Left lung (tissue), 10 donors: ENCODE results near the gene P2RY13. TPM values are rescaled to one million over a fixed set of nuclear protein-coding genes. Genes with fewer than 3 reads are reported as not detected.

Experiments
- ATAC-seq: fragments of 200-7000 bp; cut with Tn5 transposase; one replicate; pipeline ENCODE4 v1.9.1; 2020; ENCODE audit warnings: moderate library complexity
- DNase-seq, 4 donors: peaks; one replicate each; pipeline ENCODE4 v3.0.0-alpha.2; 2013 to 2020
- H3K27ac ChIP-seq, 2 donors: fragments of 200-600 bp; sonication (generic) in 1 of 2; one replicate each; pipeline versions ENCODE4 v1.5.0 to v1.8.0; 2020 to 2021
- H3K27me3 ChIP-seq, 2 donors: fragments of 200-600 bp; sonication (generic) in 1 of 2; one replicate each; pipeline versions ENCODE4 v1.5.0 to v1.8.0; 2020 to 2021
- H3K36me3 ChIP-seq, 2 donors: fragments of 200-600 bp; sonication (generic) in 1 of 2; one replicate each; pipeline versions ENCODE4 v1.5.0 to v1.8.0; 2020 to 2021
- H3K4me1 ChIP-seq, 2 donors: fragments of 200-600 bp; one replicate each; pipeline ENCODE4 v1.8.0; 2021
- H3K4me3 ChIP-seq, 2 donors: fragments of 200-600 bp; sonication (generic) in 1 of 2; one replicate each; pipeline versions ENCODE4 v1.5.0 to v1.8.0; 2020 to 2021; ENCODE audit warnings: mild to moderate bottlenecking in 1 of 2
- H3K9me3 ChIP-seq, 2 donors: fragments of 200-600 bp; sonication (generic) in 1 of 2; one replicate each; pipeline versions ENCODE4 v1.5.0 to v1.8.0; 2020 to 2021
- intact Hi-C, 2 donors: fragments of 100-400 bp; cut with DNase I; formaldehyde crosslinking; loops; one replicate each; pipeline versions ENCODE4 v1.11.2 to v1.14.2; 2022
- polyA plus RNA-seq, 6 donors: library from polyadenylated mRNA; unstranded; fragments of 120-200 nt; gene quantifications; one replicate each; pipeline ENCODE4 v1.2.1, GENCODE V29; 2013; ENCODE audit not compliant: insufficient read length in 6 of 6
- total RNA-seq, 2 donors: library from RNA; stranded (reverse); fragmentation: NEBNext Ultra II Directional; extraction: Animal tissue kit (Norgen Biotek cat#: 25700); gene quantifications; one replicate each; pipeline ENCODE4 v1.2.1, GENCODE V29; 2021
- TF ChIP-seq, protein P1 (sequence below), 2 donors: fragments of 200-600 bp; sonication (generic) in 1 of 2; IDR thresholded peaks; one replicate each; pipeline versions ENCODE4 v1.5.0 to v1.8.0; 2021; ENCODE audit warnings: antibody characterized with exemption in 2 of 2
- donor health status: DM: no; HTN: yes; CAD: no.
- donor health status: DM: no; HTN: no; CAD: no.

The P2RY13 gene
- total and polyA plus RNA-seq, 8 donors = 0.83 to 16.4 (median 1.5) TPM

DNA sequence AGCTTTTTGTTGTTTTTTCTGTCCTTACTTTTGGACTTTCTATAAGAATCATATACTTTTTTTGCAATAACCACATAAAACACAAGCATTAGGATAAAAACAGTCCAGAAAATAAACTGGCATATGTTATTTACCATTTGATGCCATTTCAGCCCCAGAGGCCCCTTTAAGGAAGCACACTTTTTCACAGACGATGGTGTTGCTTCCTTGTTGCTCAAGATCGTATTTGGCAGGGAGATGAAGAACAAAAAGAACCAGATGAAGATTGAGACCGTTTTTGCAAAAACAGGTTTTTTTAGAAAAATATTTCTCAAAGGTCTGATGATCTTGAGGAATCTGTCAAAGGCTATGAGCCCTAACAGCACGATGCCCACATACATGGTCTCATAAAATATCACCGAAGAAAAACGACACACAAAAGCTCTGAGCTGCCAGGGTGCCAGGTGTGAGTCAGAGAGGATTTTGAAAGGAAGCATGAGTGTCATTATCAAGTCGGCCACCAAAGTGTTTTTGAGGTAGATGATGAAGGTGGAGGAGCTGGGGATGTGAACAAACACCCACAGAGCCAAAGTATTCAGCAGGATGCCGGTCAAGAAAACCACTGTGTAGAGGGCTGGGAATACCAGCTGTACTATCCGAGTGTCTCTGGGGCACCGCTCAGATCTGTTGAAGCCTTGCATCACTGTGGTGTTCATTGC is 902 bp downstream of the P2RY13 start:
- Histone ChIP-seq H3K27me3 (no peaks in the 10 kb centered on the region), H3K4me1 (peaks cover 0 to 66% of the 10 kb centered on the region in 2 donors), H3K9me3 (no peaks in the 10 kb centered on the region), H3K4me3 (peak overlapping the region in 1 of 2 donors; percentile 40), H3K36me3 (no peaks in the 10 kb centered on the region), H3K27ac (peak overlapping the region in 1 of 2 donors; percentile 85)
- no peak for DNase-seq
- intact Hi-C loops = no loop called here
- TF ChIP-seq, protein P1, sequence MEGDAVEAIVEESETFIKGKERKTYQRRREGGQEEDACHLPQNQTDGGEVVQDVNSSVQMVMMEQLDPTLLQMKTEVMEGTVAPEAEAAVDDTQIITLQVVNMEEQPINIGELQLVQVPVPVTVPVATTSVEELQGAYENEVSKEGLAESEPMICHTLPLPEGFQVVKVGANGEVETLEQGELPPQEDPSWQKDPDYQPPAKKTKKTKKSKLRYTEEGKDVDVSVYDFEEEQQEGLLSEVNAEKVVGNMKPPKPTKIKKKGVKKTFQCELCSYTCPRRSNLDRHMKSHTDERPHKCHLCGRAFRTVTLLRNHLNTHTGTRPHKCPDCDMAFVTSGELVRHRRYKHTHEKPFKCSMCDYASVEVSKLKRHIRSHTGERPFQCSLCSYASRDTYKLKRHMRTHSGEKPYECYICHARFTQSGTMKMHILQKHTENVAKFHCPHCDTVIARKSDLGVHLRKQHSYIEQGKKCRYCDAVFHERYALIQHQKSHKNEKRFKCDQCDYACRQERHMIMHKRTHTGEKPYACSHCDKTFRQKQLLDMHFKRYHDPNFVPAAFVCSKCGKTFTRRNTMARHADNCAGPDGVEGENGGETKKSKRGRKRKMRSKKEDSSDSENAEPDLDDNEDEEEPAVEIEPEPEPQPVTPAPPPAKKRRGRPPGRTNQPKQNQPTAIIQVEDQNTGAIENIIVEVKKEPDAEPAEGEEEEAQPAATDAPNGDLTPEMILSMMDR (IDR thresholded peaks at IDR 0.05) = no peak
- peak; percentile 50 for ATAC-seq

DNA sequence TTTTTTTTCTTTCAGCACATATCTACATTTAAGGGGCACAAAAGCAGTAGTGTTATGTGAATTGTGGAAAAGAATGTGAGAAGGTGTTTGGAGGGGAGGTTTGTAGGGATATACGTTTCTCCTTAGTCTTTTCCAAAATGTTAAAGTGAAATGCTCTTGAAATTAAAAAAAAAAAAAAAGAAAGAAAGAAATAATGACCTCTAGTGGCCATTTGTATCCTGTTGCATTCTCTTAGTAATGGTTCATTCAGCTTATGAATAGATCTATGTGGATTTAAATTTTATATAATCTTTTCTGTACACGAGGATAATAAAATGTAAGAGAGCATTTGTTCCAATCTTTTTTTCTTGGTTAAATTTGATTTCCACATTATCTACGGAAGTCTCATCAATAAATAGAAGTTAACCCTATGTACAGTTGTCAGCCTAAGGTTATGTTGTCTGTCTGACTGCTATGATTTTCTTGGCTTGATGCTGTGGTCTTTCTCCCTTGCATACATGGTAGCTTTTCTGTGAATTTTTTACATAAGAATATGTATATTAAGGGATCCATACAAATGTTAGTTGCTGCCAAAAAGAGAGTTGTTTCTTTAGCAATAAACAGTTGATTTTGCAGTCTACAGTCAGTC is 1.7 kb downstream of the P2RY13 start:
- H3K4me3 ChIP-seq = peak overlapping the region in 1 of 2 donors; percentile 40
- peak; percentile 74 for ATAC-seq
- H3K27me3 ChIP-seq = no peaks in the 10 kb centered on the region
- intact Hi-C loops = no loop called here
- no peak for DNase-seq
- peaks cover 0 to 65% of the 10 kb centered on the region in 2 donors for H3K4me1 ChIP-seq
- H3K36me3 ChIP-seq = no peaks in the 10 kb centered on the region
- no peaks in the 10 kb centered on the region for H3K9me3 ChIP-seq
- TF ChIP-seq, protein P1 (IDR thresholded peaks at IDR 0.05) = peak; percentile 62 to 69
- H3K27ac ChIP-seq = peak overlapping the region in 1 of 2 donors; percentile 85

DNA sequence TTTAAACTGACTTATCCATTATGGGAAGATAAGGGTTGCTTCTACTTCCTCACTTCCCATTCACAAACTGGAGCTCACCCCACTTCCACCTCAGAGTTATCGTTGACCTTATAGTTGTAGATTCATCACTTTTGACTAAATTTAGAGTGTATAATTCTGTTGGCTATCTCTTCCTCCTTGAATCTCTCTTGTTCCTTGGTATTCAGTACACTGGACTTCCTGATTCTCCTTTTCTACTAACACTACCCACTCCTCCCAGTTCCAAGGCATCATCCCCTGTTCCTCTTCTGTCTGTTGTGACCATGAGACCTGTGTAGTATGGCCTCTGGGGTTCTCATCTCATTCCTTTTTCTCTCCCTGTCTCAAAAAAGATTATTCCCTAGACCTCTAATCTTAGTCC is 6.8 kb downstream of the P2RY13 start:
- Histone ChIP-seq H3K9me3 (no peaks in the 10 kb centered on the region), H3K4me1 (peaks cover 0 to 59% of the 10 kb centered on the region in 2 donors), H3K4me3 (no peak overlapping the region), H3K27ac (no peak overlapping the region), H3K27me3 (no peaks in the 10 kb centered on the region), H3K36me3 (no peaks in the 10 kb centered on the region)
- intact Hi-C loops = no loop called here
- DNase-seq (no peak), ATAC-seq (peak; percentile 18)
- TF ChIP-seq, protein P1 (IDR thresholded peaks at IDR 0.05) = no peak

DNA sequence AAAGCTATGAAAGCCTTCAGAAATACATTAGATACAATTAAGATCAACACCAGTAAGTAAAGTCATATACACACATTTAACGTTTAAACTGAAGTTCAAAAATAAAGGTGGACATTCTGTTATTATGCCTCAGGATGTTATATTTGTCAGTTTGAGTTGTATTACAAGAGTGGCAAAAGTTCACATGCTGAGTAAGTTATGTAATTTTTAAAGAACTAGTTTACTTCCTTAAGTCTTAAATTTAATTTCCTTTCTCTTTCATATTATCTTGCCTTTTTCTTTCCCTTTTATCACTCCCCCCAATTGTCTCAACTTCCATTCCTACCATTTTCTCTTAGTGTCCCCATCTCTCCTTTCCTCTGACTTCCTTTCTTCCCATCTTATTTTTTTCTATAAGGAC is 7.8 kb downstream of the P2RY13 start:
- TF ChIP-seq, protein P1 (IDR thresholded peaks at IDR 0.05) = no peak
- H3K27me3 ChIP-seq = no peaks in the 10 kb centered on the region
- H3K4me3 ChIP-seq = no peak overlapping the region
- peaks cover 0 to 51% of the 10 kb centered on the region in 2 donors for H3K4me1 ChIP-seq
- H3K9me3 ChIP-seq = no peaks in the 10 kb centered on the region
- intact Hi-C loops = no loop called here
- no peak overlapping the region for H3K27ac ChIP-seq
- no peaks in the 10 kb centered on the region for H3K36me3 ChIP-seq
- ATAC-seq (no peak), DNase-seq (no peak)

DNA sequence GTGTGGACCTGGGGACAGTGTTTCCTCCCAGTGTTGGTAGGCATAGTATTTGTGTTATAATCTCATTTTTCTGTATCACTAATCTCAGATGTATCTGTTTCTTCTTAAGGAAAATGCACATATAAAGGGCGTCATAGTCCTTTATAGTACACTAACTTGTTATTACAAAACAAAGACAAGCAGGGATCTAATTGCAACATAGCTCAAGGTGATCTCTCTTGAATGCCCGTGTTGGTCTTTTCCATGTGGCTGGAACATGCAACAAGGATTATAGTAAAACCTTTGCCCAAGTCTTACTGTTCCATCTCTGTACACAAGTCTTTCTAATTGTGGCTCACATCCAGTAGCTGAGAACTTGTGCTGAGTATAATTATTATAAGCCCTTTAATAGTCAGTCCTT is 9.2 kb downstream of the P2RY13 start:
- H3K9me3 ChIP-seq = no peaks in the 10 kb centered on the region

More for the DNA sequence above, 9.2 kb downstream of the P2RY13 start:
- Histone ChIP-seq H3K36me3 (no peaks in the 10 kb centered on the region), H3K4me3 (no peak overlapping the region), H3K4me1 (peaks cover 0 to 39% of the 10 kb centered on the region in 2 donors), H3K27ac (no peak overlapping the region), H3K27me3 (no peaks in the 10 kb centered on the region)
- DNase-seq (no peak), ATAC-seq (no peak)
- TF ChIP-seq, protein P1 (IDR thresholded peaks at IDR 0.05) = no peak
- intact Hi-C loops = no loop called here
